GM18858 (cell line): ENCODE data around the gene CRNKL1.

ENCODE experiments used
- ATAC-seq: cut with Tn5 transposase; IDR thresholded peaks from one replicate; pipeline ENCODE4 v1.9.1; 2021; ENCODE audit not compliant: unreplicated experiment

The CRNKL1 gene

GRCh38 chr20:20063941-20064702 is 11.9 kb upstream of the CRNKL1 start:
- no peak for ATAC-seq

- no peak for ATAC-seq
Measured at GRCh38 chr20:20060234-20060998, 8.2 kb upstream of the CRNKL1 start.

- ATAC-seq: no peak
Measured at GRCh38 chr20:20051767-20052073, 546 bp downstream of the CRNKL1 start.

GRCh38 chr20:20039752-20040387 is 12.4 kb downstream of the CRNKL1 start:
- no peak for ATAC-seq

GRCh38 chr20:20038586-20038985 is 13.7 kb downstream of the CRNKL1 start:
- ATAC-seq: no peak

- no peak for ATAC-seq
Measured at GRCh38 chr20:20037960-20038359, 14.3 kb downstream of the CRNKL1 start.

- no peak for ATAC-seq
Measured at GRCh38 chr20:20036756-20037155, 15.5 kb downstream of the CRNKL1 start.

- no peak for ATAC-seq
Measured at GRCh38 chr20:20034486-20034885, 17.8 kb downstream of the CRNKL1 start.

- ATAC-seq: no peak
Measured at GRCh38 chr20:20031790-20032189, 20.5 kb downstream of the CRNKL1 start.

- no peak for ATAC-seq
Measured at GRCh38 chr20:20027284-20027683, 25.0 kb downstream of the CRNKL1 start.

- ATAC-seq: no peak
Measured at GRCh38 chr20:20024942-20025341, 27.3 kb downstream of the CRNKL1 start.

GRCh38 chr20:20023395-20023794 is 28.9 kb downstream of the CRNKL1 start:
- no peak for ATAC-seq

GRCh38 chr20:20022498-20022897 is 29.8 kb downstream of the CRNKL1 start:
- peak; percentile 76 for ATAC-seq

- ATAC-seq: no peak
Measured at GRCh38 chr20:20021835-20022234, 30.4 kb downstream of the CRNKL1 start.

- no peak for ATAC-seq
Measured at GRCh38 chr20:20020908-20021307, 31.4 kb downstream of the CRNKL1 start.

GRCh38 chr20:20019123-20019522 is 33.1 kb downstream of the CRNKL1 start:
- no peak for ATAC-seq

- no peak for ATAC-seq
Measured at GRCh38 chr20:20018366-20018765, 33.9 kb downstream of the CRNKL1 start.

GRCh38 chr20:20017844-20018185 is 34.5 kb downstream of the CRNKL1 start:
- no peak for ATAC-seq

- peak; percentile 95 for ATAC-seq
Measured at GRCh38 chr20:20017001-20017843, 35.0 kb downstream of the CRNKL1 start, which contains the start of gene NAA20. NAA20 (plus strand) TSS chr20:20017362; CDS start chr20:20017397, 35 bp downstream.

- no peak for ATAC-seq
Measured at GRCh38 chr20:20014659-20015058, 37.6 kb downstream of the CRNKL1 start.

- no peak for ATAC-seq
Measured at GRCh38 chr20:20012541-20012940, 39.7 kb downstream of the CRNKL1 start.
